ENCODE data around the gene SCN10A. TPM values are rescaled to one million over a fixed set of nuclear protein-coding genes. Genes with fewer than 3 reads are reported as not detected.
A peak's percentile ranks its signal among the peaks of the same experiment; 100 is the strongest.

Gene SCN10A
- total RNA-seq, 1 donor from 2014 or later, result not detected

GRCh38 chr3:38824349-38824748 is 8.3 kb upstream of the SCN10A start:
- no peak overlapping the region for H3K4me3 ChIP-seq (ENCODE audit: low read depth, low read length)
- TF ChIP-seq, protein P1, sequence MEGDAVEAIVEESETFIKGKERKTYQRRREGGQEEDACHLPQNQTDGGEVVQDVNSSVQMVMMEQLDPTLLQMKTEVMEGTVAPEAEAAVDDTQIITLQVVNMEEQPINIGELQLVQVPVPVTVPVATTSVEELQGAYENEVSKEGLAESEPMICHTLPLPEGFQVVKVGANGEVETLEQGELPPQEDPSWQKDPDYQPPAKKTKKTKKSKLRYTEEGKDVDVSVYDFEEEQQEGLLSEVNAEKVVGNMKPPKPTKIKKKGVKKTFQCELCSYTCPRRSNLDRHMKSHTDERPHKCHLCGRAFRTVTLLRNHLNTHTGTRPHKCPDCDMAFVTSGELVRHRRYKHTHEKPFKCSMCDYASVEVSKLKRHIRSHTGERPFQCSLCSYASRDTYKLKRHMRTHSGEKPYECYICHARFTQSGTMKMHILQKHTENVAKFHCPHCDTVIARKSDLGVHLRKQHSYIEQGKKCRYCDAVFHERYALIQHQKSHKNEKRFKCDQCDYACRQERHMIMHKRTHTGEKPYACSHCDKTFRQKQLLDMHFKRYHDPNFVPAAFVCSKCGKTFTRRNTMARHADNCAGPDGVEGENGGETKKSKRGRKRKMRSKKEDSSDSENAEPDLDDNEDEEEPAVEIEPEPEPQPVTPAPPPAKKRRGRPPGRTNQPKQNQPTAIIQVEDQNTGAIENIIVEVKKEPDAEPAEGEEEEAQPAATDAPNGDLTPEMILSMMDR (conservative IDR thresholded peaks at IDR 0.05; ENCODE audit: low read depth, low read length), result no peak
- no peak for DNase-seq (ENCODE audit: low read depth)

DNA sequence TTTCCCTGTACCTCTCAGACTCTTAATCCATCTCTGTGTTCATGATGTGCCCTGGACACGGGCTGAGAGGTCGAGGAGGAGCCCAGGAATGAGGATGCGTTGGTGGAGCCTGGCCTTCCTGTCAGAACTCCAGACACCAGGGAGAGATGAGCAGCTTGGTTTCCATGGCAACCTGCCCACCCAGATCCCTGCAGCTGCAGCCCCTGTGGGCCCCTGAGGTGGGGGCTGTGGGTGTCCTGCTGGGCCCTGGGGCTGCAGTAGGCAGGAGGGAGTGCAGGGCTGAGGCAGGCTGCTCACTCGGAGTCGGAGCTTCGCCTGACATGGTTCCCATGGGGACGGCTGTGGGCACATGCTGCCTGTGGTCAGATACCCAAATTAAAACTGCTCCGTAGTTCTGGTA is 7.7 kb upstream of the SCN10A start:
- DNase-seq (ENCODE audit: low read depth), result no peak
- H3K4me3 ChIP-seq (ENCODE audit: low read depth, low read length), result no peak overlapping the region
- TF ChIP-seq, protein P1 (conservative IDR thresholded peaks at IDR 0.05; ENCODE audit: low read depth, low read length), result no peak

DNA sequence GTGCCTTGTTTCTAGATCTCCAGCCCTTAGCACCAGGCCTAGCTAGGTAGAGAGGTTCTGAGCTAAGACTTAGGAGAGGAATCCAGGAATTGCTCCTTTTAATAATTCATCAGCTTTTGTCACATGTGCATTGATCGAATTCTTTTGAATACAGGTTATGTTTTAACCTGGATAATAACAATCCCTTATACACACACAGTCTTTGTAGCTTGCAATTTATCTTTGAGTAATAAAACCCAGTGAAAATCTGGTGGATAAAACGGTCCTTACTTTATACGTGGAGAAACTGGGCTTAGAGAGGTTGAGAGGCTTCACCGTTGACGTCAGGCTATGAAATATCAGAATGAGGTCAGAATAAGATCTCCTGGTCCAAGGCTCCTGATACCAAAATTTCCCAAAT is 7.2 kb upstream of the SCN10A start:
- TF ChIP-seq, protein P1 (conservative IDR thresholded peaks at IDR 0.05; ENCODE audit: low read depth, low read length), result no peak
- H3K4me3 ChIP-seq (ENCODE audit: low read depth, low read length), result no peak overlapping the region

DNA sequence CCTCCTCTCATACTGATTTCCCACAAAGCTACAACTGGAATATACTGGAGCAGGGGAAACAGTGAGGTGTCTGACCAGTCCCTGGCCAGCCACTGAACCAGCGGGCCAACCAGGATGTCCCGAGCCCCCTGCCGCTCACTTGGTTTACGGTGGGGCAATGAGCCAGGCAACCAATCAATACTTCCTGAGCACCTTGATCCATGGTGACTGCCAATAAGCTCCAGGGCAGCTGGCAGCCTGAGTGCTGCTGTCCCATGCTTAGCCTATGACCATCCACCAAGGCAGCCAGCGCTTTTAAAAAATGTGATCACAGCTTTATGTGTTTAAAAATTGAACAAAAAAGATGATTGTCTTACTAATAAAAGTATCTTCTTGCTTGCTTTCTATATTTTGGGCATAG is 4.2 kb downstream of the SCN10A start:
- DNase-seq (ENCODE audit: low read depth), result no peak
- no peak overlapping the region for H3K4me3 ChIP-seq (ENCODE audit: low read depth, low read length)
- TF ChIP-seq, protein P1 (conservative IDR thresholded peaks at IDR 0.05; ENCODE audit: low read depth, low read length), result no peak

More for the DNA sequence above, 7.2 kb upstream of the SCN10A start:
- DNase-seq (ENCODE audit: low read depth), result no peak

GRCh38 chr3:38805765-38806386 is 10.1 kb downstream of the SCN10A start:
- no peak overlapping the region for H3K4me3 ChIP-seq (ENCODE audit: low read depth, low read length)
- TF ChIP-seq, protein P1 (conservative IDR thresholded peaks at IDR 0.05; ENCODE audit: low read depth, low read length), result no peak
- DNase-seq (ENCODE audit: low read depth), result peak; percentile 32

DNA sequence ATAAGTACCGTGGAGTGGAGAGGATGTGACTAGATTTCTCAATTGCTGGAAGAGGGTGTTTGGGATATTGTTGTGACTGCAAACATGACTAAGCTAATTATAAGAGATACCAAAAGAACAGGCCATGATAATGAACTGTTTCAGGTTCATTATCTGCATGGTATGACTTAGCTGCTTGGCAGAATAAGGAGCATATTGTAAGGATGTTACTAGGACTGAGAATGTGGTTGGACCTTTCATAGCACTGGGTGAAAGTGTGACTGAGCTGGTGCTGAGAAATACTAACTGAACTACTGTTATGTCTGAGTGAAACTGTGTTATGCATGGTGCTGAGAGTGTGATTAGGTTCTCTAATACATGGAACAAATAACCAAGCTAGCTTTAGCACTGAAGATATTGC is 11.0 kb downstream of the SCN10A start:
- TF ChIP-seq, protein P1 (conservative IDR thresholded peaks at IDR 0.05; ENCODE audit: low read depth, low read length), result no peak
- no peak for DNase-seq (ENCODE audit: low read depth)
- no peak overlapping the region for H3K4me3 ChIP-seq (ENCODE audit: low read depth, low read length)

DNA sequence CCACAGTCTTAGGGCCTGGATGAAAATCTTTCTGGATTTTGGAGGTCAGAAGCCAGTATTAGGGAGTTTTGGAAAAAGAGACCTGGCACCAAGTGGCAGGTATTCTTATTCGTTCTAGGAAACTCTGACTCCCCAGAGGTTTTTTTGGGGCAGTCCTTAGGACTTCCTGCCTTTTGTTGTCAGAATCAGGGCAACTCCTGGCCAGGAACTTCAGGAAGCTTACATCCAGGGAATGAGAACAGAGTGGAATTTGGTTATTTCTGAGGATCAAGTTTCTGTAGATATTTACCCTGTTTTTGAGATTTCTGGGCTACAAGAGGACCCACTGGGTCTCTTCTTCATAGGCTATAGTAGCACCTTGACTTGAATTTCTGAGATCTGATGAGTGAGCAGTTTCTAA is 15.5 kb downstream of the SCN10A start:
- no peak for DNase-seq (ENCODE audit: low read depth)
- no peak overlapping the region for H3K4me3 ChIP-seq (ENCODE audit: low read depth, low read length)
- TF ChIP-seq, protein P1 (conservative IDR thresholded peaks at IDR 0.05; ENCODE audit: low read depth, low read length), result no peak

All from epithelial cell of proximal tubule (primary cell).